Measurements from ENCODE around the gene FIGNL1. TPM values are rescaled to one million over a fixed set of nuclear protein-coding genes. Genes with fewer than 3 reads are reported as not detected.
"Not testable (repeated sequence)": the region's sequence is repeated elsewhere in the genome, so short reads cannot be mapped to it uniquely, and the experiment has no call there.

The FIGNL1 gene
- total RNA-seq, 4 donors from 2014 or later, result 0.80 to 6.2 (median 3.6) TPM

DNA sequence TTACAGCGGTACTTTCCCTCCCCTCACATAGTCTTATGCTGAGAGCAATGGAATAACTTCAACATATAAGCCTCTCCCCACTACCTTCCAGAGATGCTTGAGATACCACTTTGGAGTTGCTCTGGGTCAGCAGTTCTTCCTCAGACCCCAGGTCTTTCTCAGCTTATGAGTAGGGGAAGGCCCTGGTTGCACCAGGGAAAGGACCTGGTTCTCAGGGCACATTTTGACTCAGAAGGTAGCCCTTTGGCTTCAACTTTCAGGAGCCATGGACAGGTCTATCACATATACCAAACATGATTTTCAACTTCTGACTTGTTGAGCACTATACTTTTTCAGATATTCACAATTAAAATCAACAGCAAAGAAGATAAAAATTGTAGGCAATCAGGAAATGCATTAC is 11.5 kb upstream of the FIGNL1 start:
- intact Hi-C loops (cut with DNase I; ENCODE audit: low total_unique reads), result no loop called here
- no peak for DNase-seq
- in situ Hi-C loops (cut with MboI; ENCODE audit: low pct_ligation_motif_present in 1 of 4, low pct_unique_long_range_greater_than_20kb in 1 of 4, low sequenced_read_pairs in 3 of 4), result loop anchor here (10.0 to 25.0 kb wide), 8 partner anchors 151 to 703 kb away; no protein-coding TSS in a partner anchor

DNA sequence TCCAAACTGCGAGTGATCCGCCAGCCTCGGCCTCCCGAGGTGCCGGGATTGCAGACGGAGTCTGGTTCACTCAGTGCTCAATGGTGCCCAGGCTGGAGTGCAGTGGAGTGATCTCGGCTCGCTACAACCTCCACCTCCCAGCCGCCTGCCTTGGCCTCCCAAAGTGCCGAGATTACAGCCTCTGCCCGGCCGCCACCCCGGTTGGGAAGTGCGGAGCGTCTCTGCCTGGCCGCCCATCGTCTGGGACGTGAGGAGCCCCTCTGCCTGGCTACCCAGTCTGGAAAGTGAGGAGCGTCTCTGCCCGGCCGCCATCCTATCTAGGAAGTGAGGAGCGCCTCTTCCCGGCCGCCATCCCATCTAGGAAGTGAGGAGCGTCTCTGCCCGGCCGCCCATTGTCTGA is 9.0 kb upstream of the FIGNL1 start:
- H3K9me3 ChIP-seq; DNase-seq; H3K36me3 ChIP-seq; H3K27me3 ChIP-seq; intact Hi-C loops (cut with DNase I; ENCODE audit: low total_unique reads); H3K4me1 ChIP-seq; H3K27ac ChIP-seq; H3K4me3 ChIP-seq: not testable (repeated sequence)
- 98% methylated on average over 9 of the region's 27 CpGs; no CpG with 5 or more reads in 1 of the 2 donors for WGBS, 2 donors (ENCODE audit: low coverage in 1 of 2)
- in situ Hi-C loops (cut with MboI; ENCODE audit: low pct_ligation_motif_present in 1 of 4, low pct_unique_long_range_greater_than_20kb in 1 of 4, low sequenced_read_pairs in 3 of 4), result loop anchor here (25.0 kb wide), 6 partner anchors 153 to 703 kb away; no protein-coding TSS in a partner anchor

More for the DNA sequence above, 11.5 kb upstream of the FIGNL1 start:
- Histone ChIP-seq H3K36me3 (no peaks in the 10 kb centered on the region), H3K9me3 (no peaks in the 10 kb centered on the region), H3K27me3 (no peaks in the 10 kb centered on the region), H3K4me3 (no peak overlapping the region), H3K27ac (no peak overlapping the region), H3K4me1 (no peaks in the 10 kb centered on the region)
- WGBS, 2 donors (ENCODE audit: low coverage in 1 of 2), result 90% methylated on average over 1 of the region's 1 CpG; no CpG with 5 or more reads in 1 of the 2 donors
- TF ChIP-seq EP300 (IDR thresholded peaks at IDR 0.05; ENCODE audit: low read depth) (no peak), POLR2A (IDR thresholded peaks at IDR 0.05) (no peak), POLR2AphosphoS5 (IDR thresholded peaks at IDR 0.05) (no peak)
- TF ChIP-seq, protein P1, sequence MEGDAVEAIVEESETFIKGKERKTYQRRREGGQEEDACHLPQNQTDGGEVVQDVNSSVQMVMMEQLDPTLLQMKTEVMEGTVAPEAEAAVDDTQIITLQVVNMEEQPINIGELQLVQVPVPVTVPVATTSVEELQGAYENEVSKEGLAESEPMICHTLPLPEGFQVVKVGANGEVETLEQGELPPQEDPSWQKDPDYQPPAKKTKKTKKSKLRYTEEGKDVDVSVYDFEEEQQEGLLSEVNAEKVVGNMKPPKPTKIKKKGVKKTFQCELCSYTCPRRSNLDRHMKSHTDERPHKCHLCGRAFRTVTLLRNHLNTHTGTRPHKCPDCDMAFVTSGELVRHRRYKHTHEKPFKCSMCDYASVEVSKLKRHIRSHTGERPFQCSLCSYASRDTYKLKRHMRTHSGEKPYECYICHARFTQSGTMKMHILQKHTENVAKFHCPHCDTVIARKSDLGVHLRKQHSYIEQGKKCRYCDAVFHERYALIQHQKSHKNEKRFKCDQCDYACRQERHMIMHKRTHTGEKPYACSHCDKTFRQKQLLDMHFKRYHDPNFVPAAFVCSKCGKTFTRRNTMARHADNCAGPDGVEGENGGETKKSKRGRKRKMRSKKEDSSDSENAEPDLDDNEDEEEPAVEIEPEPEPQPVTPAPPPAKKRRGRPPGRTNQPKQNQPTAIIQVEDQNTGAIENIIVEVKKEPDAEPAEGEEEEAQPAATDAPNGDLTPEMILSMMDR (IDR thresholded peaks at IDR 0.05), result no peak

DNA sequence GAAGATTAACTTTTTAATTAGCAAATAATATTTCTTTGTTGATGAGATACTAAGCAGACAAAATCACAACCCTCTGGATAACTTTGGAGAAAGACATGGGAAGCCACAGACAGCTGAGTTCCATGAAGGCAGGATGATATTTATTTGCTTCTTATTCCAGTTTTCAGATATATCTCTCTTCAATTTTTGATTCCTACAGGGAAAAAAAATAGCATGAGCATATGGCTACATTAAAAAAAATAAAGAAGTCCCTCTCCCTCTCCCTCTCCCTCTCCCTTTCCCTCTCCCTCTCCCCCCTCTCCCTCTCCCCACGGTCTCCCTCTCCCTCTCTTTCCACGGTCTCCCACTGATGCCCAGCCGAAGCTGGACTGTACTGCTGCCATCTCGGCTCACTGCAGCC is 8.5 kb upstream of the FIGNL1 start:
- in situ Hi-C loops (cut with MboI; ENCODE audit: low pct_ligation_motif_present in 1 of 4, low pct_unique_long_range_greater_than_20kb in 1 of 4, low sequenced_read_pairs in 3 of 4), result loop anchor here (25.0 kb wide), 6 partner anchors 154 to 704 kb away; no protein-coding TSS in a partner anchor

DNA sequence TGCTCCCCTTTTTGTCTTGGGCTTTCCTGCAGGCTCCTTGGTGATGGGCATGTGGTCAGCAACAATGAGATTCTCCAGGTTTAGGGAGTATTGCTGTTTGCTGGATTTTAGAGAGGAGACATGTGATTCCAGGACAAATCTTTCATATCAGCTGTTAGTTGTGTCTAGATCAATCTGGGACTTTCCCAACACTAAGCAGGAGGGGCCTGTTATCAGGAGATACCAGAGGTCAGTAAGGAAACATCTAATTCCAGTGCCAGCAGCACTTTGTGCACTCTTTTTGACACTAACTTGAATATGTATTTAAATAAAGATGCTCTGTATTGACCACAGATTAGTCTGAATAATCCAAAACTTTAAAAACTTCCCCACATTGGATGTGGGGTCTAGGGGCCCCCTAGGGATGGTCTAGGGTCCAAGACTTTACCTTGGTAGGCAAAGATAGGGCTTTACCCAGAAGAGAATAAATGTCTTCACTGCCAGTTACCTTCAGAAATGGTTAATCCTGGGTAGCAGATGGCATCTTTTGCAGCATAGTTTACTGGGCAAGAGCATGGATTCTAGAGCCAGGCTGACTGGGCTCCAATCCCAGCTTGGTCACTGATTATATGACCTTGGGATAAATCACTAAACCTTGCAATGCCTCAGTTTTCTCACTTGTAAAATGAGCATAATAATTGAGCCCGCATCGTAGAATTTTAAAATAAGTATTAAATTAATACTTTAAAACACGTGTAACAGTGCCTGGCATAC is 6.4 kb upstream of the FIGNL1 start:
- no peak overlapping the region for H3K4me3 ChIP-seq
- no peak overlapping the region for H3K27ac ChIP-seq
- no peaks in the 10 kb centered on the region for H3K9me3 ChIP-seq
- no peak for TF ChIP-seq POLR2AphosphoS5 (IDR thresholded peaks at IDR 0.05)
- no peak for TF ChIP-seq EP300 (IDR thresholded peaks at IDR 0.05; ENCODE audit: low read depth)
- TF ChIP-seq POLR2A (IDR thresholded peaks at IDR 0.05), result no peak
- TF ChIP-seq, protein P1 (IDR thresholded peaks at IDR 0.05), result no peak
- no peaks in the 10 kb centered on the region for H3K27me3 ChIP-seq
- no peaks in the 10 kb centered on the region for H3K4me1 ChIP-seq
- H3K36me3 ChIP-seq, result no peaks in the 10 kb centered on the region
- 71 to 75% methylated on average over 3 of the region's 3 CpGs for WGBS, 2 donors (ENCODE audit: low coverage in 1 of 2)
- intact Hi-C loops (cut with DNase I; ENCODE audit: low total_unique reads), result no loop called here
- in situ Hi-C loops (cut with MboI; ENCODE audit: low pct_ligation_motif_present in 1 of 4, low pct_unique_long_range_greater_than_20kb in 1 of 4, low sequenced_read_pairs in 3 of 4), result loop anchor here (25.0 kb wide), 6 partner anchors 156 to 706 kb away; no protein-coding TSS in a partner anchor
- no peak for DNase-seq

More for the DNA sequence above, 8.5 kb upstream of the FIGNL1 start:
- intact Hi-C loops (cut with DNase I; ENCODE audit: low total_unique reads); H3K27ac ChIP-seq; H3K9me3 ChIP-seq; H3K4me3 ChIP-seq; H3K27me3 ChIP-seq; H3K4me1 ChIP-seq; H3K36me3 ChIP-seq; DNase-seq: not testable (repeated sequence)
- WGBS, 2 donors (ENCODE audit: low coverage in 1 of 2), result 94% methylated on average over 3 of the region's 4 CpGs; no CpG with 5 or more reads in 1 of the 2 donors

DNA sequence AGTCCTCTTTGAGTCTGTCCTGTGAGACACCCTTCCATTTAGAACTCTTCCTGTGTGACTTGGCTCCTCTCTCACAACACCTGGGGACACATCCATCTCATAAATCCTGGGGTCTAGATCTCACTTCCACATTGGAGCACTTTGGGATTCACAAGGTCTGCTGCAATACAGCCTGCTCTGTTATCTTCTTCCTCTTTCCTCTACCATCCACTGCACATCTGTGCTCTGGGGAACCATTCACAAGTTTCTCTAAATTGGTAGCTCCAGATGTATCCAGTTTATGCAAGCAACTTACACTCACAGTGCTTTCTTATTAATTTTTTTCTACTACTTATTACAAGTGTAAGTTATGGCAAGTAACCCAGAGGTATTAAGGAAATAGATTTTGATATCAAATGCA is 5.5 kb upstream of the FIGNL1 start:
- intact Hi-C loops (cut with DNase I; ENCODE audit: low total_unique reads) (no loop called here), in situ Hi-C loops (cut with MboI; ENCODE audit: low pct_ligation_motif_present in 1 of 4, low pct_unique_long_range_greater_than_20kb in 1 of 4, low sequenced_read_pairs in 3 of 4) (loop anchor here (25.0 kb wide), 6 partner anchors 157 to 707 kb away; no protein-coding TSS in a partner anchor)
- no peak for DNase-seq
- Histone ChIP-seq H3K36me3 (no peaks in the 10 kb centered on the region), H3K4me1 (peaks cover 0 to 4% (median 2%) of the 10 kb centered on the region in 4 donors), H3K27ac (no peak overlapping the region), H3K27me3 (no peaks in the 10 kb centered on the region), H3K9me3 (no peaks in the 10 kb centered on the region), H3K4me3 (no peak overlapping the region)
- TF ChIP-seq POLR2A (IDR thresholded peaks at IDR 0.05) (no peak), EP300 (IDR thresholded peaks at IDR 0.05; ENCODE audit: low read depth) (no peak), POLR2AphosphoS5 (IDR thresholded peaks at IDR 0.05) (no peak)
- TF ChIP-seq, protein P1 (IDR thresholded peaks at IDR 0.05), result no peak

All from transverse colon (tissue), 4 donors.